Stimulated activated CD8-positive, alpha-beta memory T cell treated with anti-CD3 and anti-CD28 coated beads, Interleukin-4, amount 100 ng/mL, for 4 hours (primary cell): ENCODE measurements around the gene CYP2A7.
A peak's percentile ranks its signal among the peaks of the same experiment; 100 is the strongest.
"Not testable (repeated sequence)": the region's sequence is repeated elsewhere in the genome, so short reads cannot be mapped to it uniquely, and the experiment has no call there.

ENCODE experiments used
- DNase-seq, 2 donors: peaks; one replicate each; pipeline ENCODE4 v3.0.0-alpha.2; 2020; ENCODE audit warnings: low read depth in 2 of 2, low spot score in 1 of 2

Gene CYP2A7

GRCh38 chr19:40842997-40843652, 38.9 kb downstream of the CYP2A7 start:
- not testable (repeated sequence) for DNase-seq

DNA sequence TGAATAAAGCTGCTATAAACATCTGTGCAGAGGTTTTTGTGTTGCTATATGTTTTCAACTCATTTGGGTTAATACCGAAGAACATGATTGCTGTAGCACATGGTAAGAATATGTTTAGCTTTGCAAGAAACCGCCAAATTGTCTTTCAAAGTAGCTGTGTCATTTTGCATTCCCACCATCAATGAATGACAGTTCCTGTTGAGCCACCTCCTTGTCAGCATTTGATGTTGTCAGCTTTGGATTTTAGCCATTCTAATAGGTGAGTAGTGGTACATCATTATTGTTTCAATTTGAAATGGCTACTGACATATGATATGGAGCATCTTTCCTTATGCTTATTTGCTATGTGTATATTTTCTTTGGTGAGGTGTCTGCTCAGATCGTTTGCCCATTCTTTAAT, 40.0 kb downstream of the CYP2A7 start:
- not testable (repeated sequence) for DNase-seq

- not testable (repeated sequence) for DNase-seq
Measured at GRCh38 chr19:40838477-40838876, 43.6 kb downstream of the CYP2A7 start.

GRCh38 chr19:40836754-40837429, 45.1 kb downstream of the CYP2A7 start:
- no peak for DNase-seq

- DNase-seq = not testable (repeated sequence)
Measured at GRCh38 chr19:40833728-40834533, 48.1 kb downstream of the CYP2A7 start.

- not testable (repeated sequence) for DNase-seq
Measured at GRCh38 chr19:40832431-40832790, 49.6 kb downstream of the CYP2A7 start.

GRCh38 chr19:40831502-40832430, 50.3 kb downstream of the CYP2A7 start:
- no peak for DNase-seq

DNA sequence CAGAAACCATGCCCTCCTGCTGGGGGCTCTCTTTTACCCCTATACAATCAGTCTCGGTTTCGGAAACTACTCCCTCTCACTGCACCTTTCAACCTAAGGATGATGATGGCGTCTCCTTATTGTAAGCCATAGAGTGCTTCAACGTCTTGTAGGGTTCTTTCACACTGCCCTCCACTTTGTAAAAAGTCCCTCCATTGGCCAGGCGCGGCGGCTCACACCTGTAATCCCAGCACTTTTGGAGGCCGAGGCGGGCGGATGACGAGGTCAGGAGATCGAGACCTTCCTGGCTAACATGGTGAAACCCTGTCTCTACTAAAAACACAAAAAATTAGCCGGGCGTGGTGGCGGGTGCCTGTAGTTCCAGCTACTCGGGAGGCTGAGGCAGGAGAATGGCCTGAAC, 51.3 kb downstream of the CYP2A7 start:
- DNase-seq = not testable (repeated sequence)

GRCh38 chr19:40829205-40829604, 52.8 kb downstream of the CYP2A7 start:
- DNase-seq = no peak

- DNase-seq = no peak
Measured at GRCh38 chr19:40827386-40828247, 54.4 kb downstream of the CYP2A7 start.

GRCh38 chr19:40826699-40827385, 55.2 kb downstream of the CYP2A7 start:
- DNase-seq = peak in 1 of 2 donors; percentile 40

DNA sequence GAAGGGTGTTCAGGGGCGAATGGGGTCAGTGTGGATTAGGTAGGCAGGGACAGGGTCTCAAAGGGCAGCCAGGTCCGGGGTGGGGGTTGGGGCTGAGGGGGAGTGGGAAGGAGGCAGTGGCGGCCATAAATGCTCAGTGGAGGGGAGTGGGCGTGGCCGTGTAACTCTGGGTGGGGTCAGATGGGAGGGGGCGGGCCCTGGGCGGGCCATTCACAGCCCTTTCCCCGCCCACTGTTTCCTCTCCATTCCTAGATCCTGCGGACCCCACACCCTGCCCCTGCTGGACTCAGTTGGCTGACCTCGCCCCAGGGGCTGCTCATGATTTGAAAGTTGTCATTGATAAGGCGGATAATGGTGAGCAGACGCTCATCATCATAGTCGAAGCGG, 55.7 kb downstream of the CYP2A7 start:
- DNase-seq = not testable (repeated sequence)

DNA sequence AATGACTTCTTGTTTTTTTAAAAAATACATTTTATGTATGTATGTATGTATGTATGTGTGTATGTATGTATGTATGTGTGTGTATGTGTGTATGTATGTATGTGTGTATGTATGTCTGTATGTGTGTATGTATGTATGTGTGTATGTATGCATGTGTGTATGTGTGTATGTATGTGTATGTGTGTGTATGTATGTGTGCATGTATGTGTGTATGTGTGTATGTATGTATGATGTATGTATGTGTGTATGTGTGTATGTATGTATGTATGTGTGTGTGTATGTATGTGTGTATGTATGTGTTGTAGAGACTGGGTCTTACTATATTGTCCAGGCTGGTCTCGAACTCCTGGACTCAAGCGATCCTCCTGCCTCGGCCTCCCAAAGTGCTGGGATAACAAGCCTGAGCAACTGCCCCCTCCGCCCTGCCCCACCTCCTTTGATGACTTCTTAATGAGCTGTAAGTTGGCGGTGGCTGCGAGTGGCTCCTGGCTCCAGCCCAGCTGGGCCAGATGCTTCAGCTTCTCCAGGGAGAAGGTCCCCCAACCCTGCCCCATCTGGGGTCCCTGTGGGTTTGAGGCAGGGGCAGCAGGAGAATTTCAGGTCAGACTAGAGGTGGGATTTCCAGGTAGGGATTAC, 56.5 kb downstream of the CYP2A7 start:
- not testable (repeated sequence) for DNase-seq
